RKO (cell line): ENCODE results near the gene CD320.
"Not testable (repeated sequence)": the region's sequence is repeated elsewhere in the genome, so short reads cannot be mapped to it uniquely, and the experiment has no call there.

ENCODE experiments used
- DNase-seq: peaks from one replicate; pipeline ENCODE4 v3.0.0-alpha.2; 2016; ENCODE audit warnings: low spot score

The CD320 gene

GRCh38 chr19:8307965-8308866 lies at the start of gene CD320:
Gene CD320 (minus strand): TSS chr19:8308358. CDS start chr19:8308290, 68 bp downstream.
- DNase-seq: peak; percentile 95

- no peak for DNase-seq
These were observed 48.9 kb upstream of the CD320 start for GRCh38 chr19:8357007-8357521.

- peak; percentile 100 for DNase-seq
These were observed 47.7 kb upstream of the CD320 start for GRCh38 chr19:8355631-8356402.

- not testable (repeated sequence) for DNase-seq
These were observed 44.7 kb upstream of the CD320 start for GRCh38 chr19:8352845-8353244.

DNA sequence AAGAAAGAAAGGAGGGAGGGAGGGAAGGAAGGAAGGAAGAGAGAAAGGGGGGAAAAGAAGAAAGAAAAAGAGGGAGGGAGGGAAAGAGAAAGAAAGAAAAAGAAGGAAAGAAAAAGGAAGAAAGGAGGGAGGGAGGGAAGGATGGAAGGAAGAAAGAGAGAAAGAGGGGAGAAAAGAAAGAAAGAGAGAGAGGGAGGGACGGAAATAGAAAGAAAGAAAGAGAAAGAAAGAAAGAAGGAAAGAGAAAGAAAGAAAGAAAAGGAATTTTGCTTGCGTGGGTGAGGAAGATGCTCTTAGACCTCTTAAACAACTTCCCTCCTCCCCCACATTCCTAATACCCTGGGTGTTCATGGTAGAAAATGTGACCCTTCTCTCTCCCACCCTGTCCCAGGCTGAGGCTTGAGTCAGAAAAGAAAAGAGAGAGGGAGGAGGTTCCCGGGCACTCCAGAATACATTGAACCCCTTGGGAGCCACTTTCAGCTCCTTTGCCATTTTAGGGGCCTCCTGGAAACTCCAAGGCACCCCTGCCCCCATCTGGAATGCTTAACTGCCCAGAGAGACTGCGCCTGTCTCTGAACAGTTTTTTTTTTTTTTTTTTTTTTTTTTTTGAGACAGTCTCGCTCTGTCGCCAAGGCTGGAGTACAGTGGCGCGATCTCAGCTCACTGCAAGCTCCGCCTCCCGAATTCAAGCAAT lies 44.1 kb upstream of the CD320 start:
- no peak for DNase-seq

GRCh38 chr19:8349629-8350372 lies 41.6 kb upstream of the CD320 start:
- DNase-seq: not testable (repeated sequence)

- DNase-seq: no peak
These were observed 35.3 kb upstream of the CD320 start for GRCh38 chr19:8343483-8343844.

- DNase-seq: peak; percentile 94
These were observed 34.7 kb upstream of the CD320 start, which contains the start of gene KANK3 for GRCh38 chr19:8342684-8343482. Gene KANK3 (minus strand): TSS chr19:8343262. CDS start chr19:8337828, 5,434 bp downstream.

DNA sequence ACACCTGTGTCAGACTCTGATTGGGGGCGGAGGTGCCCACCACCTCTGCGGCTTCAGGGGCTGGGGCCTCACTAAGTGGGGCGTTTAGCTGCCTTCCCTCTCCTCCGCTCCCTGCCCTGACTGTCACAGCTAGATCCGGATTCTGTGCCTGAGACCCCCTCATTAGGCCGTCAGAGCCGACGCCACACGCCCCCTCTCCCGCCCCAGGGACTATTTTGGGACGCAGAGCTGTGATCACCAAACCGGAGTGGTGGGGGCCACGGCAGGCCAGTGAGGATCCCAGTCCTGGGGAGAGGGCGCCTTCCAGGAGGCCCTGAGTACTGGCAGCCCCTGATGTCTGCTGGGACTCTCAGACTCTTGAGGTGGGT lies 34.1 kb upstream of the CD320 start:
- no peak for DNase-seq

GRCh38 chr19:8341504-8341903 lies 33.3 kb upstream of the CD320 start:
- not testable (repeated sequence) for DNase-seq

- DNase-seq: no peak
These were observed 32.4 kb upstream of the CD320 start for GRCh38 chr19:8340341-8341096.

DNA sequence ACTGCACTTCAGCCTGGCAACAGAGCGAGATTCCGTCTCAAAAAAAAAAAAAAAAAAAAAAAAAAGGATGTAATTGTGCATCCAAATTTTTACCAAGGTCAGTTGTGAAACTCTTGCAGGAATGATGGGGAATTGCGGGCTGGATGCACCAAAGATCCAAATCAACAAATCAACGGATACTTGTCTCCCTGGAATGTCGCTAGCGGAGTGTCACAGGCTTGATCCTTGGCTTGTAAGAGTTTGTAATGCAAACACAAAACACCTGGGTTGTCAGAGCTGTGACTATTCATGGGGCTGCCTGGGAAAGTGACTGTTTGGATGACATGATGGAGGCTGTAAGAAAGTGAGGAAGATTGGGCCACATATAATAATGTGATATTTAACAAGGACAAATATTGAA lies 30.7 kb upstream of the CD320 start:
- no peak for DNase-seq

DNA sequence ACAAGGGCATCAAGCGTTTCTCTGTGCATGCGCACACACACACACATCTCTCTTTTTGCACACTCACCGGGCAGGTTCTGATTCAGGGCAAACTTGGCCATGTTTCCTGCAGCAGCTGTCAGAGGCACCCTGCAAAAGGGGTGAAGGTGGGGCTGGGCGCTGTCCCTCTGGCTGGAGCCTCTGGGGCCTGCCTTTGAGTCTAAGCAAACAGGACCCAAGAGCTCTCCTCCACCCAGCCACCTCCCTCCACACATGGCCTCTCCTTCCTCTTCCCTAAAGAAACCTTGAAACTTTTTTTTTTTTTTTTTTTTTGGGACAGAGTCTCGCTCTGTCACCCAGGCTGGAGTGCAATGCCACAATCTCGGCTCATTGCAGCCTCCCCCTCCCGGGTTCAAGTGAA lies 29.6 kb upstream of the CD320 start:
- no peak for DNase-seq

GRCh38 chr19:8336660-8337059 lies 28.5 kb upstream of the CD320 start:
- no peak for DNase-seq

GRCh38 chr19:8336072-8336569 lies 28.0 kb upstream of the CD320 start:
- DNase-seq: no peak

GRCh38 chr19:8335343-8336071 lies 27.3 kb upstream of the CD320 start:
- no peak for DNase-seq

- DNase-seq: peak; percentile 79
These were observed 26.5 kb upstream of the CD320 start for GRCh38 chr19:8334458-8335342.
